OCI-LY7 (cell line): ENCODE measurements around the gene TTLL5.

Experiments
- CTCF ChIP-seq: fragments of 200-600 bp; sonication (generic); conservative IDR thresholded peaks from 2 replicates; pipeline ENCODE4 v1.5.1; 2014; ENCODE audit warnings: mild to moderate bottlenecking, antibody characterized with exemption, low read length, moderate library complexity, mixed read lengths
- EZH2phosphoT487 ChIP-seq: fragments of 200-600 bp; sonication (generic); IDR thresholded peaks from 2 replicates; pipeline ENCODE4 v1.6.1; 2018; ENCODE audit warnings: low read depth, borderline replicate concordance, mild to moderate bottlenecking, mixed run types, antibody characterized with exemption, low read length, moderate library complexity, mixed read lengths

GRCh38 chr14:75626396-75626795 is 34.6 kb upstream of the TTLL5 start:
- TF ChIP-seq CTCF (no peak), EZH2phosphoT487 (no peak)
